IMR-90 (cell line): Measurements from ENCODE around the gene SMARCA4. TPM values are rescaled to one million over a fixed set of nuclear protein-coding genes. Genes with fewer than 3 reads are reported as not detected.

Experiments used
- ATAC-seq: fragments of 200-7000 bp; cut with Tn5 transposase; 2 replicates; pipeline ENCODE4 v1.9.1; 2020; ENCODE audit warnings: low read depth, mild to moderate bottlenecking, moderate library complexity
- BruUV-seq: library from RNA; stranded (reverse); fragments of 400-500 nt; replicated peaks from 2 replicates; lab custom pipeline; 2021; lab: Mats Ljungman, UMichigan
- CTCF ChIA-PET: fragments of 300-600 bp; formaldehyde crosslinking; extraction: SDS; loops from one replicate; lab custom pipeline; 2021; ENCODE audit warnings: antibody characterized with exemption; lab: Yijun Ruan, JAX
- POLR2A ChIA-PET: fragments of 300-600 bp; sonication (Branson Sonifier 250); formaldehyde crosslinking; loops from one replicate; lab custom pipeline; 2022; ENCODE audit warnings: antibody characterized with exemption; ENCODE audit not compliant: unreplicated experiment; lab: Charles Lee
- DNase-seq: peaks from one replicate; pipeline ENCODE4 v3.0.0; 2013
- H2AFZ ChIP-seq: replicated peaks from 2 replicates; pipeline ENCODE3; 2013; ENCODE audit warnings: low read length, mild to moderate bottlenecking; ENCODE audit not compliant: poor library complexity
- H2AK5ac ChIP-seq: 2 replicates; pipeline ENCODE4 v1.6.1; 2013; ENCODE audit warnings: low read depth, low read length, inconsistent platforms
- H2AK9ac ChIP-seq: replicated peaks from 2 replicates; pipeline ENCODE3; 2013; ENCODE audit warnings: mild to moderate bottlenecking, low read depth, low read length, moderate library complexity; ENCODE audit not compliant: poor library complexity
- H2BK120ac ChIP-seq: 2 replicates; pipeline ENCODE4 v1.6.1; 2013; ENCODE audit warnings: low read depth, low read length, inconsistent platforms
- H2BK15ac ChIP-seq: 3 replicates; pipeline ENCODE4 v1.6.1; 2013; ENCODE audit warnings: low read depth, low read length, inconsistent platforms
- H2BK20ac ChIP-seq: 2 replicates; pipeline ENCODE4 v1.6.1; 2013; ENCODE audit warnings: low read depth, mild to moderate bottlenecking, inconsistent platforms, low read length, moderate library complexity
- H2BK5ac ChIP-seq: 2 replicates; pipeline ENCODE4 v1.6.1; 2013; ENCODE audit warnings: mild to moderate bottlenecking, low read depth, low read length, inconsistent platforms; ENCODE audit not compliant: poor library complexity, severe bottlenecking
- H3K14ac ChIP-seq: replicated peaks from 2 replicates; pipeline ENCODE4 v1.6.1; 2013; ENCODE audit warnings: low read depth, low read length, inconsistent platforms
- H3K18ac ChIP-seq: 2 replicates; pipeline ENCODE4 v1.6.1; 2013; ENCODE audit warnings: low read depth, low read length, control low read depth
- H3K23ac ChIP-seq: 2 replicates; pipeline ENCODE4 v1.6.1; 2013; ENCODE audit warnings: low read depth, low read length, inconsistent platforms
- H3K27ac ChIP-seq: 2 replicates; pipeline ENCODE4 v1.5.1; 2013; ENCODE audit warnings: mild to moderate bottlenecking, control low read depth, low read length; ENCODE audit not compliant: insufficient read depth
- H3K27me3 ChIP-seq: 2 replicates; pipeline ENCODE4 v1.6.1; 2013; ENCODE audit warnings: low read length; ENCODE audit not compliant: control insufficient read depth, insufficient read depth
- H3K36me3 ChIP-seq: 2 replicates; pipeline ENCODE4 v1.6.1; 2013; ENCODE audit warnings: low read length, mixed read lengths; ENCODE audit not compliant: control insufficient read depth, insufficient read depth
- H3K4ac ChIP-seq: 2 replicates; pipeline ENCODE4 v1.6.1; 2013; ENCODE audit warnings: low read depth, low read length, inconsistent platforms
- H3K4me1 ChIP-seq: 2 replicates; pipeline ENCODE4 v1.6.1; 2013; ENCODE audit warnings: low read length, mixed read lengths; ENCODE audit not compliant: control insufficient read depth, insufficient read depth
- H3K4me2 ChIP-seq: 2 replicates; pipeline ENCODE4 v1.6.1; 2013; ENCODE audit warnings: low read depth, mild to moderate bottlenecking, control low read depth, low read length, moderate library complexity
- H3K4me3 ChIP-seq: 2 replicates; pipeline ENCODE4 v1.5.1; 2013; ENCODE audit warnings: low read depth, mild to moderate bottlenecking, control low read depth, low read length, moderate library complexity; ENCODE audit not compliant: insufficient read depth
- H3K56ac ChIP-seq: 2 replicates; pipeline ENCODE4 v1.6.1; 2013; ENCODE audit warnings: low read length, inconsistent platforms; ENCODE audit not compliant: insufficient read depth; ENCODE audit errors: extremely low read depth
- H3K79me1 ChIP-seq, 2 experiments: 2 replicates each; pipeline ENCODE4 v1.6.1; 2013; ENCODE audit warnings: low read length in 2 of 2, inconsistent platforms in 1 of 2, low read depth in 1 of 2
- H3K9ac ChIP-seq: 2 replicates; pipeline ENCODE4 v1.6.1; 2013; ENCODE audit warnings: low read depth, low read length, control low read depth
- H3K9me1 ChIP-seq: 2 replicates; pipeline ENCODE4 v1.6.1; 2013; ENCODE audit warnings: low read length, inconsistent platforms; ENCODE audit not compliant: insufficient read depth
- H3K9me3 ChIP-seq: 2 replicates; pipeline ENCODE4 v1.6.1; 2013; ENCODE audit warnings: low read length; ENCODE audit not compliant: control insufficient read depth, insufficient read depth
- H4K20me1 ChIP-seq: 2 replicates; pipeline ENCODE4 v1.6.1; 2013; ENCODE audit warnings: low read length, inconsistent platforms; ENCODE audit not compliant: insufficient read depth
- H4K5ac ChIP-seq: 2 replicates; pipeline ENCODE4 v1.6.1; 2013; ENCODE audit warnings: mild to moderate bottlenecking, low read depth, low read length, control low read depth
- H4K8ac ChIP-seq, 2 experiments: 2 replicates each; pipeline ENCODE4 v1.6.1; 2013; ENCODE audit warnings: low read depth in 2 of 2, low read length in 2 of 2, control low read depth in 1 of 2, inconsistent platforms in 1 of 2
- H4K91ac ChIP-seq: 2 replicates; pipeline ENCODE4 v1.6.1; 2013; ENCODE audit warnings: low read depth, low read length, inconsistent platforms; ENCODE audit not compliant: insufficient read depth
- CHD1 ChIP-seq: IDR thresholded peaks from 2 replicates; pipeline ENCODE4 v1.6.1; 2012; ENCODE audit warnings: low read depth, low read length, improper control_type of control experiment
- ELK1 ChIP-seq: fragments of 150-350 bp; IDR thresholded peaks from 2 replicates; pipeline ENCODE4 v1.6.1; 2016; ENCODE audit warnings: low read depth, mild to moderate bottlenecking, low read length, moderate library complexity, borderline replicate concordance
- FOS ChIP-seq: fragments of 150-350 bp; IDR thresholded peaks from 2 replicates; pipeline ENCODE4 v1.6.1; 2016; ENCODE audit warnings: low read depth, low read length
- MAFK ChIP-seq: IDR thresholded peaks from 2 replicates; pipeline ENCODE4 v1.6.1; 2012; ENCODE audit warnings: low read depth, low read length, improper control_type of control experiment
- MAZ ChIP-seq: IDR thresholded peaks from 2 replicates; pipeline ENCODE4 v1.6.1; 2012; ENCODE audit warnings: low read depth, mild to moderate bottlenecking, low read length, improper control_type of control experiment, moderate library complexity, borderline replicate concordance
- MXI1 ChIP-seq: IDR thresholded peaks from 2 replicates; pipeline ENCODE4 v1.6.1; 2012; ENCODE audit warnings: low read depth, mild to moderate bottlenecking, low read length, moderate library complexity, borderline replicate concordance
- NFE2L2 ChIP-seq: fragments of 150-350 bp; IDR thresholded peaks from 2 replicates; pipeline ENCODE4 v1.6.1; 2016; ENCODE audit warnings: low read depth, mild to moderate bottlenecking, low read length
- POLR2A ChIP-seq: IDR thresholded peaks from 2 replicates; pipeline ENCODE4 v1.6.1; 2012; ENCODE audit warnings: mild to moderate bottlenecking, low read depth, low read length
- RCOR1 ChIP-seq: IDR thresholded peaks from 2 replicates; pipeline ENCODE4 v1.6.1; 2012; ENCODE audit warnings: mild to moderate bottlenecking, low read length, improper control_type of control experiment; ENCODE audit not compliant: insufficient replicate concordance
- RFX5 ChIP-seq: IDR thresholded peaks from 2 replicates; pipeline ENCODE4 v1.8.0; 2012; ENCODE audit warnings: low read depth, mild to moderate bottlenecking, low read length, moderate library complexity
- SMC3 ChIP-seq: fragments of 150-350 bp; IDR thresholded peaks from 2 replicates; pipeline ENCODE4 v1.6.1; 2016; ENCODE audit warnings: low read depth, mild to moderate bottlenecking, antibody characterized with exemption, low read length, moderate library complexity
- WGBS, 2 experiments: methylation state at CpG; one replicate each; pipeline versions ENCODE4 v1.1.5 to v1.1.7; 2013; ENCODE audit warnings: missing lambda C conversion rate in 2 of 2; ENCODE audit not compliant: insufficient read length in 1 of 2; ENCODE audit errors: extremely low coverage in 2 of 2; 5-methylcytosine and 5-hydroxymethylcytosine counted together
- dilution Hi-C: fragments of 300-500 bp; cut with HindIII; formaldehyde crosslinking; loops from one replicate; pipeline ENCODE4 v1.14.3; 2018; ENCODE audit warnings: low sequenced_read_pairs; ENCODE audit not compliant: unreplicated experiment
- in situ Hi-C: fragments of 300-500 bp; cut with MboI; formaldehyde crosslinking; loops from 3 replicates; pipeline ENCODE4 v1.14.3; 2019; ENCODE audit warnings: low sequenced_read_pairs, inconsistent platforms, mixed read lengths
- intact Hi-C: fragments of 100-400 bp; cut with micrococcal nuclease; formaldehyde crosslinking; loops from 2 replicates; pipeline ENCODE4 v1.10.0; 2022
- polyA plus RNA-seq, 3 experiments: library from polyadenylated mRNA; depleted of rRNA; stranded (reverse); fragments of >200 nt; gene quantifications; 2 replicates each; pipeline ENCODE4 v1.2.3, GENCODE V29; 2012; ENCODE audit warnings: low replicate concordance in 1 of 3
- total RNA-seq: library from RNA; depleted of rRNA; stranded (reverse); fragments of >200 nt; gene quantifications from 2 replicates; pipeline ENCODE4 v1.2.3, GENCODE V29; 2012
- TF ChIP-seq, protein P1 (sequence below): conservative IDR thresholded peaks from 2 replicates; pipeline ENCODE4 v1.5.1; 2012; ENCODE audit warnings: mild to moderate bottlenecking, low read depth, low read length, improper control_type of control experiment

The SMARCA4 gene
- total and polyA plus RNA-seq, 2 of the 4 experiments (the other 2 are of a cell fraction): 41.4 to 85.6 TPM

DNA sequence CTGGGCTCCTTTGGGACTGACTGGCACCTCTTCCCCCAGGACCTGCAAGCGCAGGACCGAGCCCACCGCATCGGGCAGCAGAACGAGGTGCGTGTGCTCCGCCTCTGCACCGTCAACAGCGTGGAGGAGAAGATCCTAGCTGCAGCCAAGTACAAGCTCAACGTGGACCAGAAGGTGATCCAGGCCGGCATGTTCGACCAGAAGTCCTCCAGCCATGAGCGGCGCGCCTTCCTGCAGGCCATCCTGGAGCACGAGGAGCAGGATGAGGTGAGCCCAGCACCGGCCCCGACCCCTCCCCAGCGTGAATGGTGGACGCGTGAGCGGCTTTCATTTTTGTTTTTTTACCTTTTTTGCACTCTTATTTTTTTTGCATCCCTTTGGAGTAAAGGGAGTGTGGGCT, 72.4 kb downstream of the SMARCA4 start:
- in situ Hi-C loops: loop anchor here (10.0 kb wide), 1 partner anchor 172 kb away; no protein-coding TSS in a partner anchor
- H3K56ac ChIP-seq: no peak overlapping the region
- H3K4me2 ChIP-seq: no peak overlapping the region
- H3K36me3 ChIP-seq: peaks cover 85% of the 10 kb centered on the region
- H2BK120ac ChIP-seq: no peak overlapping the region
- dilution Hi-C loops: no loop called here
- no peak overlapping the region for H3K18ac ChIP-seq
- intact Hi-C loops: no loop called here
- H3K4me1 ChIP-seq: no peaks in the 10 kb centered on the region
- no peak overlapping the region for H2BK5ac ChIP-seq
- 95% methylated on average over 12 of the region's 22 CpGs; no CpG with 5 or more reads in 1 of the 2 experiments for WGBS, 2 experiments
- no peak overlapping the region for H4K5ac ChIP-seq
- TF ChIP-seq SMC3: no peak
- TF ChIP-seq RFX5: no peak
- no peak for TF ChIP-seq ELK1
- TF ChIP-seq CHD1: no peak
- no peak for TF ChIP-seq MAZ
- no peak for TF ChIP-seq RCOR1
- TF ChIP-seq MAFK: no peak
- no peak for TF ChIP-seq POLR2A
- TF ChIP-seq NFE2L2: no peak
- TF ChIP-seq MXI1: no peak
- TF ChIP-seq FOS: no peak
- TF ChIP-seq, protein P1, sequence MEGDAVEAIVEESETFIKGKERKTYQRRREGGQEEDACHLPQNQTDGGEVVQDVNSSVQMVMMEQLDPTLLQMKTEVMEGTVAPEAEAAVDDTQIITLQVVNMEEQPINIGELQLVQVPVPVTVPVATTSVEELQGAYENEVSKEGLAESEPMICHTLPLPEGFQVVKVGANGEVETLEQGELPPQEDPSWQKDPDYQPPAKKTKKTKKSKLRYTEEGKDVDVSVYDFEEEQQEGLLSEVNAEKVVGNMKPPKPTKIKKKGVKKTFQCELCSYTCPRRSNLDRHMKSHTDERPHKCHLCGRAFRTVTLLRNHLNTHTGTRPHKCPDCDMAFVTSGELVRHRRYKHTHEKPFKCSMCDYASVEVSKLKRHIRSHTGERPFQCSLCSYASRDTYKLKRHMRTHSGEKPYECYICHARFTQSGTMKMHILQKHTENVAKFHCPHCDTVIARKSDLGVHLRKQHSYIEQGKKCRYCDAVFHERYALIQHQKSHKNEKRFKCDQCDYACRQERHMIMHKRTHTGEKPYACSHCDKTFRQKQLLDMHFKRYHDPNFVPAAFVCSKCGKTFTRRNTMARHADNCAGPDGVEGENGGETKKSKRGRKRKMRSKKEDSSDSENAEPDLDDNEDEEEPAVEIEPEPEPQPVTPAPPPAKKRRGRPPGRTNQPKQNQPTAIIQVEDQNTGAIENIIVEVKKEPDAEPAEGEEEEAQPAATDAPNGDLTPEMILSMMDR: no peak
- no peak overlapping the region for H2AFZ ChIP-seq
- no peak overlapping the region for H2BK20ac ChIP-seq
- H3K79me1 ChIP-seq: peaks cover 18 to 40% of the 10 kb centered on the region in 2 experiments
- DNase-seq (no peak), ATAC-seq (no peak)
- ChIA-PET CTCF (no interaction called here), POLR2A (no interaction called here)
- H3K14ac ChIP-seq: no peak overlapping the region
- H3K27ac ChIP-seq: no peak overlapping the region
- BruUV-seq: no TSS peak
- H3K4me3 ChIP-seq: no peak overlapping the region
- H3K9me3 ChIP-seq: no peaks in the 10 kb centered on the region
- H2BK15ac ChIP-seq: no peak overlapping the region
- H2AK5ac ChIP-seq: no peak overlapping the region
- no peak overlapping the region for H4K8ac ChIP-seq
- H3K9ac ChIP-seq: no peak overlapping the region
- H2AK9ac ChIP-seq: no peak overlapping the region
- H3K27me3 ChIP-seq: no peaks in the 10 kb centered on the region
- H3K4ac ChIP-seq: no peak overlapping the region
- H3K23ac ChIP-seq: no peak overlapping the region
- no peak overlapping the region for H4K91ac ChIP-seq
- H4K20me1 ChIP-seq: peaks cover 20% of the 10 kb centered on the region
- no peaks in the 10 kb centered on the region for H3K9me1 ChIP-seq
